ENCODE data around the gene MMP24OS. TPM values are rescaled to one million over a fixed set of nuclear protein-coding genes. Genes with fewer than 3 reads are reported as not detected.

Gene MMP24OS
- total RNA-seq, 4 donors from 2014 or later: 25.2 to 46.8 (median 35.2) TPM

DNA sequence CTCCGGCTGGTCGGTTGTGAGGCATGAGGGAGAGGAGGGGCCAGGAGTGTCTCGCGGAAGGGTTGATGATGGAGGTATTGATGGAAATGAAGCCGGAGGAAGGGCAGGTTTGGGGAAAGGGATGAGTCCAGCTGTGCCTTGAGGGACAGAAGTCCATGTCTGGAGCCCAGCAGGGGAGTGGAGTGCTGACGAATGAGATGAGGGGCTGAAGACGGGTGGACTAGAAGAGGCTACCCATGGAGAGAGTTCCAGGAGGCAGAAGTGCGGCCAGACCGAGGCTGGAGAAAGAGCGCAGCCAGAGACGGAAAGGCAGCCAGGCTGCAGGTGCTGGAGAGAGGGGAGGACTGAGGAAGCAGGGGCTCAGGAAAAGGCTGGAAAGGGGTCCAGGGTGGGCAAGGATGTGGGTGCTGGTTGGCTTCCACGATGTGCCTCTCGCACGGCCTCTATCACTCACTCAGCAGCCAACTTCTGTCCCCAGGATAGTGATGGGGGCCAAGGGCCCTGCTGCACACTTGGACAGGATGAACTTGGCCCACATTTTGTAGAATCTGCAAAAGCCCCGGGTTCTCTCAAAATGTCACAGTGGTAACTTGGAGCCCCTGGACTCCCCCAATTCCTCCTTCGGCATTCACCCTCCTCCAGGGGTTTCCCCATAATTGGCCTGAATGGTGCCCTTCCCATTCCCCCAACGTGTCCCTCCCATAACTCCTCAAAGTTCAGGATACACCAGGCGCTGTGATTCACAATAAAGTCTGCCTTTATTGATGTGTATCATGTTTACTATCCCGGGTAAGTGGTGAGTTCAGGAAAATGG, 7.3 kb upstream of the MMP24OS start:
- TF ChIP-seq EP300 (IDR thresholded peaks at IDR 0.05): no peak
- no peak for TF ChIP-seq POLR2AphosphoS5 (IDR thresholded peaks at IDR 0.05)
- no peak for TF ChIP-seq POLR2A (IDR thresholded peaks at IDR 0.05)
- TF ChIP-seq, protein P1, sequence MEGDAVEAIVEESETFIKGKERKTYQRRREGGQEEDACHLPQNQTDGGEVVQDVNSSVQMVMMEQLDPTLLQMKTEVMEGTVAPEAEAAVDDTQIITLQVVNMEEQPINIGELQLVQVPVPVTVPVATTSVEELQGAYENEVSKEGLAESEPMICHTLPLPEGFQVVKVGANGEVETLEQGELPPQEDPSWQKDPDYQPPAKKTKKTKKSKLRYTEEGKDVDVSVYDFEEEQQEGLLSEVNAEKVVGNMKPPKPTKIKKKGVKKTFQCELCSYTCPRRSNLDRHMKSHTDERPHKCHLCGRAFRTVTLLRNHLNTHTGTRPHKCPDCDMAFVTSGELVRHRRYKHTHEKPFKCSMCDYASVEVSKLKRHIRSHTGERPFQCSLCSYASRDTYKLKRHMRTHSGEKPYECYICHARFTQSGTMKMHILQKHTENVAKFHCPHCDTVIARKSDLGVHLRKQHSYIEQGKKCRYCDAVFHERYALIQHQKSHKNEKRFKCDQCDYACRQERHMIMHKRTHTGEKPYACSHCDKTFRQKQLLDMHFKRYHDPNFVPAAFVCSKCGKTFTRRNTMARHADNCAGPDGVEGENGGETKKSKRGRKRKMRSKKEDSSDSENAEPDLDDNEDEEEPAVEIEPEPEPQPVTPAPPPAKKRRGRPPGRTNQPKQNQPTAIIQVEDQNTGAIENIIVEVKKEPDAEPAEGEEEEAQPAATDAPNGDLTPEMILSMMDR (IDR thresholded peaks at IDR 0.05): no peak
- WGBS: 40% methylated on average over 19 of the region's 19 CpGs
- Histone ChIP-seq H3K27me3 (no peaks in the 10 kb centered on the region), H3K27ac (peak overlapping the region; percentile 92), H3K4me1 (peaks cover 41% of the 10 kb centered on the region), H3K4me3 (peak overlapping the region; percentile 74), H3K36me3 (peaks cover 6% of the 10 kb centered on the region), H3K9me3 (no peaks in the 10 kb centered on the region)
- no peak for DNase-seq (ENCODE audit: low spot score in 2 of 2)

DNA sequence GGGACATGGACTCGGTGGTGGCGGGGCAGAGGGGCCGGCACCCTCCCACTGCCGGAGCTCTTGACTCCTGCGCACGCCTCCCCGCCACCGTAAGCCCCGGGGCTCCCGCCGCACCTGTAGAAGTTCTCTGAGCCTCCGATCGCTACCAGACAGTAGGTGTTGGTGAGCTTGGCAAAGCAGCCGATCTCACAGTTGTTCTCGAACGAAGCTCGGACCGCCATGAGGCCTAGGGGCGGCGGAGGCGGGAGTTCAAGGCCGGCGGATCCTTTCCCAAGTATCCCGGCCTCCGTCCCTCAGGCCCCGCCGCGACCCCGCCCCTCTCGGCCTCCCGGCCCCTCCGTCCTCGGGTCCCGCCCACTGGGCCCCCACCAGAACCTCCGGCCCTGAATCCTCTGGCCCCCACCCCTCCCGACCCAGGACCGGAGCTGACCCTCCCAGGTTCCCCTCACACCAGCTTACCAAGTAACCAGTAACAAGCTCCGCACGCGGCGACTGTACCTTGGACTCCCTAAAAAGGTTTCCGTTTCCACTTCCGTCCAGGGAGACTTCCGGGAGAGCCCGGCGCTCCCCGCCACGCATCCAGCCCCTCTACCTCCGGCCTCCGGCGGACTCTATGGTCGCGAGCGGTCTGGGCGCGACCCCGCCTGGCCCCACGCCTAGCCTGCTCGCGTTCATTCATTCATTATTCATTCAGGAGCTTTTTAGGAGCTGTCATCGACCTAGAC, 6.5 kb upstream of the MMP24OS start, which contains the start of gene EIF6:
EIF6 (minus strand) TSS at position 506 of the 725 bp plus-strand sequence; CDS start at position 221, 285 bp downstream.
- Histone ChIP-seq H3K36me3 (peaks cover 13% of the 10 kb centered on the region), H3K4me3 (peak within 1 kb of the TSS; percentile 74)
- under 1% methylated on average over 21 of the region's 61 CpGs for WGBS

DNA sequence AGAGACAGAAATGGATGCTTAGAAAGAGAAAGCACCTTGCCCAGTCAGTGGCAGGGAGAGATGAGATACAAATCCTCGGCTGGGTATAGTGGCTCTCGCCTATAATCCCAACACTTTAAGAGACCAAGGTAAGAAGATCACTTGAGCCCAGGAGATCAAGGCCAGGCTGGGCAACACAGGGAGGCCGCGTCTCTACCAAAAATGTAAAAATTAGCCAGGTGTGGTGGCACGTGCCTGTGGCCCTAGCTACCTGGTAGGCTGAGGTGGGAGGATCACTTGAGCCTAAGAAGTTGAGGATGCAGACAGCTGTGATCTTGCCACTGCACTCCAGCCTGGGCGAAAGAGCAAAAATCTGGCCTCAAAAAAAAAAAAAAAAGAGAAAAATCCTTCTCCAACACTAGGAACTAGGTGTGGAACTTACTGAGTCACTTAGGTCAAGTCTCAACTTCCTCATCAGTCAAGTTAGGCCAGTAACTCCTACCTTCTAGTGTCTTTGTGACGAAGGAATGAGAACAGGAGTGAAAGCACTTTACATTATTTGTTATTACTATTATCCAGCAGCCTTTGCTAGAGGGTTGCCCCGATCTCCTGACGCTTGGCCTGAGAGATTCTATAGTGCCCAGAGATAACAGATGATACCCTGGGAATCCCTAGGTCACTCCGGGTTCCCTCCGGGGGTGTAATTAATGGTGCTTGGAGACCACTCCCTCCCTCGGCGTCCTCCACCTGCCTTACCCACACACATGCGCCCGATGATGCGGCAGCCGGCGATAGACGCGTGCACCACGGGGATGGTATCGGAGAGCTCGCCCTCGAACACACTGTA, 5.7 kb upstream of the MMP24OS start:
- no peaks in the 10 kb centered on the region for H3K9me3 ChIP-seq
- H3K27me3 ChIP-seq: no peaks in the 10 kb centered on the region
- H3K4me1 ChIP-seq: peaks cover 54% of the 10 kb centered on the region
- DNase-seq (ENCODE audit: low spot score in 2 of 2): no peak
- peak overlapping the region; percentile 74 for H3K4me3 ChIP-seq
- WGBS: 43% methylated on average over 10 of the region's 24 CpGs
- peaks cover 21% of the 10 kb centered on the region for H3K36me3 ChIP-seq
- peak overlapping the region; percentile 92 for H3K27ac ChIP-seq
- TF ChIP-seq, protein P1 (IDR thresholded peaks at IDR 0.05): no peak
- TF ChIP-seq POLR2AphosphoS5 (IDR thresholded peaks at IDR 0.05) (no peak), POLR2A (IDR thresholded peaks at IDR 0.05) (no peak)

More for the DNA sequence above, 6.5 kb upstream of the MMP24OS start, which contains the start of gene EIF6:
- peak; percentile 91 for DNase-seq (ENCODE audit: low spot score in 2 of 2)
- H3K9me3 ChIP-seq: no peaks in the 10 kb centered on the region
- H3K4me1 ChIP-seq: peaks cover 47% of the 10 kb centered on the region
- H3K27ac ChIP-seq: peak within 1 kb of the TSS; percentile 92
- no peaks in the 10 kb centered on the region for H3K27me3 ChIP-seq
- TF ChIP-seq POLR2A (IDR thresholded peaks at IDR 0.05): no peak
- TF ChIP-seq EP300 (IDR thresholded peaks at IDR 0.05): no peak
- TF ChIP-seq POLR2AphosphoS5 (IDR thresholded peaks at IDR 0.05): peak in 1 of 3 donors; percentile 27
- TF ChIP-seq, protein P1 (IDR thresholded peaks at IDR 0.05): no peak

DNA sequence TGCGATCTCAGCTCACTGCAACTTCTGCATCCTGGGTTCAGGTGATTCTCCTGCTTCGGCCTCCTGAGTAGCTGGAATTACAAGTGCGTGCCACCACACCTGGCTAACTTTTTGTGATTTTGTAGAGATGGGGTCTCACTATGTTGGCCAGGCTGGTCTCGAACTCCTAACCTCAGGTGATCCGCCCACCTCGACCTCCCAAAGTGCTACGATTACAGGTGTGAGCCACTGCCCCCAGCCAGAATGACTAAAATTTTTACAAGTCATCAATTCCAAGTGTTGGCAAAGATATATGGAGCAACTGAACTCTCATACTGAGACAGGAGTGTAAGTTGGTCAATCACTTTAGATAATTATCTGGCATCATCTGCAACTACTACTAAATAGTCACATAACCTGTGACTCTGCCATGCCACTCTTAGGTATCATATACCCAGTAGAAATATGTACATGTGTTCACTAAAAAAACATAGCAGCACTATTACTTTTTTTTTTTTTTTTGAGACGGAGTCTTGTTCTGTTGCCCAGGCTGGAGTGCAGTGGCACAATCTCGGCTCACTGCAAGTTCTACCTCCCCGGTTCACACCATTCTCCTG, 3.7 kb upstream of the MMP24OS start:
- no peaks in the 10 kb centered on the region for H3K27me3 ChIP-seq
- H3K4me3 ChIP-seq: no peak overlapping the region
- peaks cover 69% of the 10 kb centered on the region for H3K4me1 ChIP-seq
- WGBS: 95% methylated on average over 10 of the region's 10 CpGs
- no peaks in the 10 kb centered on the region for H3K9me3 ChIP-seq
- no peak overlapping the region for H3K27ac ChIP-seq
- no peak for TF ChIP-seq POLR2A (IDR thresholded peaks at IDR 0.05)
- no peak for TF ChIP-seq POLR2AphosphoS5 (IDR thresholded peaks at IDR 0.05)
- no peak for TF ChIP-seq EP300 (IDR thresholded peaks at IDR 0.05)
- TF ChIP-seq, protein P1 (IDR thresholded peaks at IDR 0.05): no peak
- DNase-seq (ENCODE audit: low spot score in 2 of 2): no peak
- peaks cover 23% of the 10 kb centered on the region for H3K36me3 ChIP-seq
